Stimulated activated naive CD8-positive, alpha-beta T cell treated with anti-CD3 and anti-CD28 coated beads, Interleukin-15, Interleukin-2, amounts not matched to agents 100 U/mL and 50 U/mL, for 24 hours (primary cell): ENCODE data around the gene NACC2.

Experiments
- ATAC-seq: fragments of 150-1000 bp; cut with Tn5 transposase; one replicate; pipeline ENCODE4 v1.10.0; 2021
- DNase-seq: peaks from one replicate; pipeline ENCODE4 v3.0.0; 2021

Gene NACC2

DNA sequence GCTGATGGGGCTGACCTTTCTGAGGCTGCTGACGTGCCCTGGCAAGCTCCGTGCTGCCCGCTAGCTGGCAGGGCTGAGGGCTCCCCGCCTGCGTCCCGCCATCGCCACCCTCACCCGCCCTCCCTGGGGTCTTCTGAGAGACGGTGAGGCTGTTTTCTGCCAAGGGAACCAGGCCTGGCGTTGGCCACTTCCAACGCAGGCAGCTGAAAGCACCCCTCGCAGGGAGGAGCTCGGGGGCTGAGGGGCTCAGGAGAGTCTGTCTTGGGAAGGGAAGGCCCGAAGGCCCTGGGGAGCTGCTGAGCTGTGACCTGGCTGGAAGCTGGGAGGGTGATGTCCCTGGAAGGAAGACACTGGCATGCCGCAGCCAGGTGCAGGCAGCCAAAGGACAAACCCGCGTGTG lies 33.3 kb upstream of the NACC2 start:
- ATAC-seq = no peak

DNA sequence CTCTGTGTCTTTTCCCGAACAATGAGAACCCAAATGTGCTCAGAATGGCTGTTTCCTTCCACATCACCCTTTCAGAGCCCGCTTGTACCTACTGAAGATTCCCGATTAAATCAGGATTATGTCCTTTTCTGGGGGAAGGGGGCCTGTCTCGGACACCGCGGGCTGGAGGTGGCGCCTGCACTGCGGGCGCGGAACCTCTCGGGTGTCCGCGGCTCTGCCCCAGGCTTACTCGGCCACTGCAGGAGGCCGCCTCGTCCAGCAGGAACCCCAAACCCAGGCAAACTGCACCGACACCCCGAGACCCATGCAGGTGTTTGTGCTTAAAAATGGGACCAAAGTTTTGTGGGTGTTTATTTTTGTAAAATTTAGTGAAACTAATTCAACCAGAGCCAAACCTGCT lies 32.2 kb upstream of the NACC2 start:
- no peak for ATAC-seq

More for the DNA sequence above, 33.3 kb upstream of the NACC2 start:
- DNase-seq = no peak

DNA sequence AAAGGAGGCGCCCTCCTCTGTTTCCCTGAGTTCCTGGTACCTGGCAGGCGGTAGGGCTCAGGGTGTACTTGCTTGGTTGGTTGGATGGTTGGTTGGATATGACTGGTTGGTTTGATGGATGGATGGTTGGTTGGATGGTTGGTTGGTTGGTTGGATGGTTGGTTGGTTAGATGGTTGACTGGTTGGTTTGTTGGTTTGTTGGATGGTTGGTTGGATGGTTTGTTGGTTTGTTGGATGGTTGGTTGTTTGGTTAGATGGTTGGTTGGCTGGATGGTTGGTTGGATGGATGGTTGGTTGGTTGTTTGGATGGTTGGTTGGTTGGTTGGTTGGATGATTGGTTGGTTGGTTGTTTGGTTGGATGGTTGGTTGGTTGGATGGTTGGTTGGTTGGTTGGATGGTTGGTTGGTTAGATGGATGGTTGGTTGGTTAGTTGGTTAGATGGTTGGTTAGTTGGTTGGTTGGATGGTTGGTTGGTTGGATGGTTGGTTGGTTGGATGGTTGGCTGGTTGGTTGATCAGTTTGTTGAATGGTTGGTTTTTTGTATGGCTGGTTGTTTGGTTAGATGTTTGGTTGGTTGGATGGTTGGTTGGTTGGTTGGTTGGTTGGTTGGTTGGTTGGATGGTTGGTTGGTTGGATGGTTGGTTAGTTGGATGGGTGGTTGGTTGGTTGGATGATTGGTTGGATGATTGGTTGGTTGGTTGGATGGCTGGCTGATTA lies 30.0 kb upstream of the NACC2 start:
- DNase-seq (no peak), ATAC-seq (no peak)

More for the DNA sequence above, 32.2 kb upstream of the NACC2 start:
- DNase-seq = no peak

DNA sequence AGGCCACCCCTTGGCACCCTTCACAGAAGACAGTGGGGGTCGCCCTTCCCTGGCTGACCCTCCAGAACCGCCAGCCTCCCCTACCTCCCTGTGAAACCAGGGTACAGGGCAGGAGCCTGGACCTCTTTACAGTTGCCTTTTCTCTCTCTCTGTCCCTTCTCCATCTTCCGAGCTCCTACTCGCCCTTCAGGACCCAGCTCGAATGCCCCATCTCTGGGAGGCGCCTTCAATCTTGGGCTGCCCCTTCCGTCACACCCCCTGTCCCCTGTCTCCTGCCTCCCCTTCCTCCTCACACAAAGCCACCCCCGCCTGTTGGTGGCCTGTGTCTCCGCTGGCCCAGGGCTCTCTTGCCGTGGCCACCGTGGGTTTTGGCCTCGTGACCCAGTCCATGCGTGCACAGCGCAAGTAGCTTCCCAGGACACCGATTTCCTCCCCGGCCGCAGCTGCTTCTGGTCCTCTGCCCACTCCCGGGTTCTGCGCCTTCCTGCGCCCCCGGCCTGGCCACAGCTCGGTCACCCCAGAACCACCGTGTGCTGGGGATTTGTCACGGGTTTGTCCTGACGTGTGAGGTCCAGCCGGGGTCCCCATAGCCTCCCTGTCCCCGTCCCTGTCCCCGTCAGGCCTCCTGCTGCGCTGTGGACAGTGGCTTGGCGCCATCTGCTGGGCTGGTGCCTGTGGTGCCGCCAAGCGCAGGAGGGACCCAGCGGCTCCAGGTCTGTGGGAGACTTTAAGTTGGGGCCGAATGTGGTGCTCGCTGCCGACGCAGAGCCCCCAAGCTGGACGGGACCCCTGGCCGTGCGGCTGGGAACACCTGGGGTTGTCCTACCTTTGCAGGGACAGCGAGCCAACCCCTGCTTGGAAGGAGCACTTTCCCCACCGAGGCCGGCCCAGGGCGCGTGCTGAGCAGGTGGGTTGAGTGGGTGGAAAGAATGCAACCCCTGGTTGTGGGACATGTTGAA lies 27.6 kb upstream of the NACC2 start:
- ATAC-seq (peak; percentile 30), DNase-seq (peak; percentile 83)

DNA sequence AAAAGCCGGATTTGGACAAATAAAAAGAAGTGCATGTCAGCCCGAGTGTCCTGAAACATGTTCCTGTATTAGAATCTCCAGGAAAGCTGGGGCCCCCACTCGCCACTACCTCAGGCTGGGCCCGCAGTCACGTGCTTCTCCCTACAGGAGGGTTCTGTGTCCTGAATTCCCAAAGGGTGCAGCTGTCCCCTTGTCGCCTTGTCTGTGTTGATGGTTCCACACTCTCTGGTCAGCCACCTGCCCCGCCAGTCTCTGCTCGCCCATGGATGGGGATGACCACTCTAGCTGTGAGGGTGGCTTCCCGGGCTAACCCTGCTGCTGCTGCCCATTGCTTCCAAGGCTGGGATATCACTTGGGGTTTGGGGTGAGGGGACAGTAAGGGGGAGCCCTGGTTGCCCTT lies 26.7 kb upstream of the NACC2 start:
- ATAC-seq = no peak
- no peak for DNase-seq

DNA sequence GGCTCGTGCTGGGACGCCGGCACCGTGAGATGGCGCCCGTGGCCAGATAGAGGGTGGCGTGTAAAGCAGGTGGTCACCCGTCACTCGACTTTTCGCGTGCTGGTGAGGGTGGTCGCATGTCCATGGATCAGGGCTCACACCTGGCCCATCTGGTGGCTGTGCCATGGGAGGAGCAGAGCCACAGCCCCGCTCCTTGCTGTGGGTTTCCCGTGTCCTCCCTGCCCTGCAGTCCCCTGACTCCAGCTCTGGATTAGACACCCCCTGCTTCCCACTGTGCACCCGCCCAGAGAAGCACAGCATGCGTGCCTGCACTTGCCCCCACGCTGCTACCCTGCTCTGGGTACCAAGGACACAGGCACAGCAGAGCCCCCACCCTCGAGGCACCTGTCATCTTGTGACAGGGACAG lies 25.4 kb upstream of the NACC2 start:
- DNase-seq = no peak
- no peak for ATAC-seq

DNA sequence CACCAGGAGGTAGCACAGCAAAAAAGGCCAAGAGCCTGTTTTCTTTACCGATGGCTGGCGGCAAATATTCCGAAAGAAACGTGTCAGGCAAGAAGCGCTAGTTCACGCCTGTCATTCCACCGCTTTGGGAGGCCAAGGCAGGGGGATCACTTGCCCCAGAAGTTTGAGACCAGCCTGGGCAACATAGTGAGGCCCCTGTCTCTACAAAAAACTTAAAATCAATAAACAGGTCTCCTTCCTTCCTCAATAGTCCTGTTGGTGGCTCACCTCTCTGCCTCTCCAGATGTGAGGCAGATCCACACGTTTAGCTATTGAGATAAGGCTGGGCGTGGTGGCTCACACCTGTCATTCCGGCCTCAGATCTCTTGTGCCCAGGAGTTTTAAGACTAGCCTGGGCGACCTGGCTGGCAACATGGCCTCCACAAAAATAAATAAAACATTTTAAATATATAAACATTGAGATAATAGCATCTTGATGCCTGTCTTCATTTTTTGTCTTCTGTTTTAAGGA lies 24.8 kb upstream of the NACC2 start:
- DNase-seq (no peak), ATAC-seq (no peak)

DNA sequence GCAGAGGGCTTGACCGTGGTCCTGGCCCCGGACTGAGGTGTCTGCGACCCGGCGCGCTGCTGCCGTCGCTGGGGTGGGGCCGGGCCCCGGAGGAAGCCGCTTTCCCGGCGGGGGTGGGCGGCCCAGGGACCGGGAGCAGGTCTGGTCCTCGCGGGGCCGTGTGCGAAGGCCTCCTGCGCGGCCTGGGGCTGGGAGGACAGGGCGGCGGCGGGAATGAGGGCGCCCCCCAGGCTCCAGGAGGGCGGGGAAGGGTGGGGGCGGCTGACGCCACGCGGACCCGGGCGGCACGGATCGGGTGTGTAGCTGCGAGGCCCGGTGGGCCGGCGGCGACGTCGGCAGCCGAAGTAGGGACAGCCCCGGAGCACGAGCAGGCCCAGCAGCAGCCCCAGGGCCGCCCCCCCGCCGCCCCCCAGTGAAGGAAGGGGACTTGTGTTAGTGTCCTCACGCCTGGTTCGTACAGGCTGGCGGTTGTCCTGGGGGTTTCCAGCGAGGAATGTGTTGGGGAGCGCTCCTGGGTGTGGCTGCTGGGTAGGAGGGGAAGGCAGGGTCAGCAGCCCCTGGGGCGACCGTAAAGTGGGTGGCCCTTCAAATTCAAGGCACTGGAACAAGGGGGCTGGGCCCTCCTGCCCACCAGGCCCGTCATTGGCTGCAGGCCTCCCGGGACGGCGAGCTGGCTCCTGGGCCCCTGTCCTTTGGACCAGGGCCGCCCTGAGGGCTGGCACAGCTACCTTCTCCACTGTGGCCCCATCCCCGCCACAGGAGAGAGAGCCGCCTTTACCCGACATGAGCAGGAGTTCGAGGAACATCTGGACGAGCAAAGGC lies 24.2 kb upstream of the NACC2 start:
- peak; percentile 3 for ATAC-seq
- peak; percentile 55 for DNase-seq

DNA sequence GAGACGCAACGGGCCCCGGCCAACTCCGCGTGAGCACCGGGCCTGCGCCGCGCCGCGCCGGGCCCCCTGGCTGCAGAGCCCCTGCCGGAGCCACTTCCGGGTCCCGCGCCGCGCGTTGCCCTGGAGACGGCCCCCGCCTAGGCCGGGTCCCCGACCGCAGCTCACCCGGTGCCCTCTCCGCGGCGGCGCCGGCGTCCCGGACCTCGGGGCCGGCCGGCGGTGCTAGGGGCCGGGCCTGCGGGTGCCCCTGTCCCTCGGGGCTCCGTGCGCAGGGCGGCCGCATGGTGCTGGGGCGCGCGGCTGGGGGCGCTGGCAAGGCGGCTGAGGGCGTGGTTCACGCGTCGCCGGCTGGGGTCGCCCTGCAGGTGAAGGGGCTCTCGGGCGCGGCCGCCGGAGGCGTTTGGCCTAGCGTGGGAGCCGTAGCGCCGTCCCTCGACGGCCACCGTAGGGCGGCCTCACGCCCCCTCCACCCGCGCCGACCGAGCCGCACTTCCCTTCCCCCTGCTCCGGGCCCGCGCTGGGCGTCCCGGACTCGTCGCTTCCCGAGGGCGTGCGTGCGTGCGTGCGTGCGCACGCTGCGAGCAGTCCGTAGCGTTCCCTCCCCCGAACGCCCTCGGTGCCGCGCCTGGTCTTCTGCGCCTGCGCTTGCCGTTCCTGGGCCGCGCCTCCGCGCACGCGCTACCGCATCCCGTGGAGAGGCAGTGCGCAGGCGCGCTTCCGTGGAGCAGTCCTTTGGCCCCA lies 23.4 kb upstream of the NACC2 start, which contains the start of gene TMEM250:
TMEM250 (minus strand) TSS at position 556 of the 741 bp plus-strand sequence. CDS start 1,975 bp downstream, outside the sequence.
- peak; percentile 89 for ATAC-seq
- DNase-seq = peak; percentile 98

DNA sequence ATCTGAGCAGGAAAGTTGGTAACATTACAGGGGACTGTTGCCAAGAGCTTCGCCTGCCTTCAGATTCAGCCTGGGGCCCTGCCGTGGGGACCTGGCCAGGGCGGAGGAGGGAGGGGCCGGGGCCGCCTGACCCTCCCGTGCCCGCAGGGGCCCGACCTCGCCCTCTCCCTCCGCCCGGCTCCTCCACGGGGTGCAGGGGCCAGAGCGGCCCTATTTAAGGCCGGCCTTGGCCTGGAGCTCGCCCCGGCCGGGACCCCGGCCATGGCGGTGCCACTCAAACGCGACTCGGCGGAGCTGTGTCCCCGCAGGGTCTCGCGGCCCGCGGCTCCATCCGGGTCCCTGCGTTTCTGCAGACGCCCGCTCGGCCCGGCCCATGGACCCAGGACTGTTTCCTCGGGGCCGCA lies 22.8 kb upstream of the NACC2 start:
- DNase-seq = no peak
- ATAC-seq = no peak

DNA sequence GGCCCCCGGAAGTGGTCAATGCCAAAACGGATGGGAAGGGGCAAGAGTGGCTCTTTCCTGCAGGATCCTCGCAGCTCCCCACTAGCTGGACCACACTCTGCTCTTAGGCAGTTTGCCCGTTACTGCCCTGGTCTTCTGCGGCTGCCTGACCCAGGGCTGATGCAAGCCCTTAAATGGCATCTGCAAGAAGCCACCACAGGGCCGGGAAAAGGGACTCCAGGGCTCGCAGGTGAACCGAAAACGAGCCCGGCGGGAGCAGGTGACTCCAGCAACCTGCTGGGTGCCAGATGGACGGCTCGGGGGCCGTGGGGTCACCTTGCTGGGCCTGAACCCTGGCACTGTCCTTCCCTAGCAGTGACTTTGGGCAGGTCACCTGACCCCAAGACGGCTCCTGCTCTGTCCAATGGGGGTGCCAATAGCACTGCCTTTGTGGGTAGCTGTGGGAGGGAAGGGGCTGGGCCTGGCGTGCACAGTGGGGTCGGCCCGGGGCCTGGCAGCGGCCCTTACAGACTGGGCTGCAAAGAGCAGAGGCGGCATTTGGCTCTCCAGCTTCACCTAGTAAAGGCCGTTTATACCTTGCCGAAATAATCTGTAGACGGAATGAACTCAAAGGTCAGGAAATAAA lies 22.3 kb upstream of the NACC2 start:
- peak; percentile 58 for ATAC-seq
- peak; percentile 65 for DNase-seq

DNA sequence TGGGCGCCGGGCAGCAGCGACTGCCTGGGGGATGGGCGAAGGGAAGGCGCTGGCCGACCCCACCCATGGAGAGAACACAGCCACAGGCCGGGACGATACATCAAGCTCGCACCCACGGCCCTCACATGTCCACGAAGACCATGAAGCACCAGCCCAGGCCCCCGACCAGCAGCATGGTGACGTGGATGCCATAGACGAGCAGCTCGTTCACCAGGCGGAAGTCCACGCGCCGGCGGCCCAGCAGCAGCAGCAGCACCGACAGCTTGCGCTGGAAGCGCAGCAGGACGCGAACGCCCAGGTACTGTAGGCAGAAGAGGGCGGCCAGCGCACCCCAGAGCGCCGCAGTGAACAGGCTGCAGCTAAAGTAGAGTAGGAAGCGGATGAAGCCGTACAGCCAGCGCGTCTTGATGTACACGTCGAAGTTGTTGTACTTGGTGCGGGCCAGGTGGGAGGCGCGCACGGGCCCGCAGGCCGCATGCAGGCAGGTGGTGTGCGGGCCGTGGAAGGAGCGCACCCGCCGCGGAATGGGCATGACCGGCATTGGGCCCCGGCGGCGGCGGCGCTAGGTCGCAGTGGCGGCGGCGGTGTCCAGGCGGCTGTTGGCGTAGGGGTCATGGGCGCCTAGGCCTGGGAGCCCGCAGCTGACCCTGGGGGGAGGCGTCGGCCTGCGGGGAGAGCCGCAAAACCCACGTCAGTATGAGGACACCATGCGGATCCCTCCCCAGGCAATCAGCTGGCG lies 21.4 kb upstream of the NACC2 start:
- ATAC-seq (no peak), DNase-seq (no peak)

DNA sequence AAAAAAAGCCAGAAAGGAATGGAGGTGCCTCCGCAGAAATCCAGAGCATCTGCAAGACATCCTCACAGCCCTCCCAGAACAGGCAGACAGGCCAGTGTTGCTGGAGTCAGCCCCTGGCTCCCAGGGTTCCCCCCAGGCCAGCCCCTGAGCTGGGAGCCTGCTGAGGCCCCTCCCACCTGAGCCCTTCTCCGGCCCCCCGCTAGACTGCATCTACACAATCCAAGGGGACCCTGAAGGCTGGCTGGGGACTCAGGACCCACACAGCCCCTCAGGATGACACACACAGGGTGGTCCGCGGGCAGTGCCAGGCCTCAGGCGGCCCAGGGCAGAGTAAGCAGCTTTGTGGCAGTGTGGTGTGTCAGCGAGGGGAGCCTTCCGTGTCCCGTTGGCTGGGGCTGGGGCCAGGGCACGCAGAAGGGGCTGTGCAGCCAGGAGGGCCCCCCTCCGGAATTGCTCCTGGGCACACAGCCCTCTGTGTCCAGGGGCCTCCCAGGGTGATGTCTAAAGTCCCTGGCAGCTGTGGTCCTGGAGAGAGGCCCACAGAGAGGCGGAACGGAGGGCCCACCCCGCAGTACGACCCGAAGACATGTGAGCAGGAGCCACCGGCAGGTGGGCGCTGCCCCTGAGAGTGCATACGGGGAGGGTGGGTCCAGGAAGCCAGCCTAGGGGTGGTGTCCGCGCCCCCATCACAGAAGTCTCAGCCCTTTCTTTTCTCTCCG lies 20.7 kb upstream of the NACC2 start:
- ATAC-seq (no peak), DNase-seq (no peak)

DNA sequence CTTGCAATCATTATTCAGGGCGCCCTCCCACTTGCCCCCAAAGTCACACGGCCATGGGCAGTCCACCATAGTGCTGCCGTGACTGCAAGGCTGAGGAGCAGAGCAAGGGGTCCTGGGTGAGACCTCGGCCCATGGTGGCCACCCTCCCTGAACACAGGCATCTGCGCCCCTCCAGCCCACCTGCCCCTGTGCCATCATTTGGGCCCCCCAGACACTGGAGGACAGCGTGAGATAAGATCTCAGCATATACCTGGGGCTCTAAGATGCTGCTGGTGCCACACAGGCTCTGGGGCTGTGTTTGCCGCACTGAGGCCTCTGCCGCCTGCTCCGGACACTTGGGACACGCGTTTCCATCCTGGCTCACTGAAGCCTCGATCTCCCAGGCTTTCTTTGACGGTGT lies 20.1 kb upstream of the NACC2 start:
- DNase-seq = no peak
- no peak for ATAC-seq

DNA sequence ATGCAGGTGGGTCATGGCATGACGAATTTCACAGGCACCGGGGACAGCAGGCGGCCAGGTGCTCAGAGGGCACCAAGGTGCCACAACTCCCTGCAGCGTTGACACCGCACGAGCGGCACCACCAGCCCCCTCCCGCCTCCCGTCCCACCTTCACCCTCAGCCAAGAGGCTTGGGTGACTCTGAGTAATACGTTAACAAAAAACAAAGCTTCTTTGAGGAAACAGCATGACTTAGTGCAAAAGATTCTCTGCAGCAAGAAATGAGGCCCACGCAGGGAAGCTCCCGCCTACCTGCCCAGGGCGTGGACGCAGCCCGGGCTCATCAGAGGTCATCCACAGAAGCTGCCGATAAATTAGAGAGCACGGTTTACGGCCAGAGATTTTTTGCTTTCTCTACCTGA lies 19.5 kb upstream of the NACC2 start:
- ATAC-seq (no peak), DNase-seq (no peak)

DNA sequence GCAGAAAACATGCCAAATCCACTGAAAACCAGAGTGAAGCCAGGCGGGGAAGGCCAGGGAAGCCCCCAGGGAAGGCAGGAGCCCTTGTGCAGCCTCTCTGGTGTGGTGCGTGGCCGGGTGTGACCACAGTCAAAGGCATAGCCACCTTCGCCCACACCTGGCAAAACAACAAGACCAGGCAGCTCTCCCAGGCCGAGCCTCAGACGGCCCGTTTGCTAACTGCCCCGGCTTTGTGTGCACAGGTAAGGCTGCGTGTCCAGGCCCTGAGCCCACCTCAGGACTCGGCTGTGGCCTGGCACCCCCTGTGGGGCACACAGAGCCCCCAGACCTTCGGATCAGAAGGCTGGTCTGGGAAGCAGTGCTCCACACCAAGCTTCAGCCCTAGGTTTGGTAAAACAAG lies 17.5 kb upstream of the NACC2 start:
- no peak for ATAC-seq

DNA sequence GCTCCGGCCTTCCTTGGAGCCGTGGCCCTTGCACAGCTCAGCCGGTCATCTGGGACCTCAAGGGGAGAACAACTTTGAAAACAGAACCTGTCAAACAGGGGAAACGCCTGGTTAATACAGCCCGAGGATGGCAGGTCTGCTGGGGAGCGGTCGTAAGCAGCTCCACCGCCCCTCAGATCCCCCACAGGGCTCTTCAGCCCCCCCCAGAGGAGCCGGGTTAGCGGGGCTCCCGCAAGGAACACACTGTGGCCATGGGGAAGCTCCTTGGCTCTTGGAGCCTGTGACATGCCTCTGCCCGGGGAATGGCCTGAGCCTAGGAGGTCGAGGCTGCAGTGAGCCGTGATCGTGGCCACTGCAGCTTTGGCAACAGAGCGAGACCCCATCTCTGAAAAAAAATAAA lies 16.8 kb upstream of the NACC2 start:
- no peak for DNase-seq
- ATAC-seq = no peak

More for the DNA sequence above, 17.5 kb upstream of the NACC2 start:
- DNase-seq = no peak

DNA sequence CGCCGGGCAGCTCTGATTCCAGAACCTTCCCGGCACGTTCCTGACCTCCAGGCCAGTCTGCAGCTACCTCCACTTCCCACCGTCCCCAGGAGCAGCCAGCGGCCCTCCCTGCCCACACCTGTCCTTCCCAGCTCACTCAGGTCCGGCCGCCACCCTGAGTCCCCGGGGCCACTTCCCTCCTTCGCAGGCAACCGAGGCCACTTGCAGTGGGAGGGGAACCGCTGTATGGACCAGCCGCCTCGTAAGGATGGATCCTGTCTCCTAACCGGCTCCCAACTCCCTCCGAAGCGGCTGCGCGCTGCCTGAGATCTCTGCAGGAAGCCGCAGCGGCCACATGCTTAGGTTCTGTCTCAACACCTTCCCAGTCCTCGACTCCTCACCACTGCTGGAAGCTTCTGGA lies 16.1 kb upstream of the NACC2 start:
- no peak for ATAC-seq
- no peak for DNase-seq
